HG03520 (cell line): Measurements from ENCODE around the gene ZSCAN23.
"Not testable (repeated sequence)": the region's sequence is repeated elsewhere in the genome, so short reads cannot be mapped to it uniquely, and the experiment has no call there.

Source experiments
- ATAC-seq: cut with Tn5 transposase; IDR thresholded peaks from one replicate; pipeline ENCODE4 v1.9.1; 2021; ENCODE audit warnings: mild to moderate bottlenecking, moderate library complexity; ENCODE audit not compliant: unreplicated experiment

Gene ZSCAN23

GRCh38 chr6:28442586-28442985, 705 bp downstream of the ZSCAN23 start:
- no peak for ATAC-seq

GRCh38 chr6:28436404-28436803, 6.9 kb downstream of the ZSCAN23 start:
- no peak for ATAC-seq

GRCh38 chr6:28433119-28433518, 10.2 kb downstream of the ZSCAN23 start:
- ATAC-seq: no peak

- no peak for ATAC-seq
These were observed 13.5 kb downstream of the ZSCAN23 start for GRCh38 chr6:28429781-28430180.

GRCh38 chr6:28425944-28426541, 17.2 kb downstream of the ZSCAN23 start:
- ATAC-seq: no peak

- no peak for ATAC-seq
These were observed 19.1 kb downstream of the ZSCAN23 start for GRCh38 chr6:28424163-28424562.

- no peak for ATAC-seq
These were observed 19.7 kb downstream of the ZSCAN23 start for GRCh38 chr6:28423546-28423945.

- ATAC-seq: no peak
These were observed 29.6 kb downstream of the ZSCAN23 start for GRCh38 chr6:28413681-28414080.

- ATAC-seq: no peak
These were observed 32.5 kb downstream of the ZSCAN23 start for GRCh38 chr6:28410767-28411166.

- ATAC-seq: no peak
These were observed 35.1 kb downstream of the ZSCAN23 start for GRCh38 chr6:28408076-28408802.

- no peak for ATAC-seq
These were observed 35.9 kb downstream of the ZSCAN23 start for GRCh38 chr6:28407401-28407800.

GRCh38 chr6:28403923-28404322, 39.4 kb downstream of the ZSCAN23 start:
- ATAC-seq: not testable (repeated sequence)

GRCh38 chr6:28402197-28402596, 41.1 kb downstream of the ZSCAN23 start:
- ATAC-seq: no peak

- no peak for ATAC-seq
These were observed 42.1 kb downstream of the ZSCAN23 start for GRCh38 chr6:28401172-28401571.

GRCh38 chr6:28400122-28400451, 43.2 kb downstream of the ZSCAN23 start:
- ATAC-seq: no peak

GRCh38 chr6:28399350-28400121, 43.8 kb downstream of the ZSCAN23 start, which contains the start of gene ZSCAN12:
Gene ZSCAN12 (minus strand): TSS chr6:28399747. CDS start chr6:28398405, 1,342 bp downstream.
- peak; percentile 72 for ATAC-seq

GRCh38 chr6:28395918-28396317, 47.4 kb downstream of the ZSCAN23 start:
- no peak for ATAC-seq

GRCh38 chr6:28393912-28394662, 49.2 kb downstream of the ZSCAN23 start:
- no peak for ATAC-seq

- ATAC-seq: no peak
These were observed 52.6 kb downstream of the ZSCAN23 start for GRCh38 chr6:28390688-28391087.

GRCh38 chr6:28384143-28384533, 59.2 kb downstream of the ZSCAN23 start:
- no peak for ATAC-seq
